GM19397 (cell line): Measurements from ENCODE around the gene CYTL1.

ENCODE experiments used
- ATAC-seq: cut with Tn5 transposase; IDR thresholded peaks from one replicate; pipeline ENCODE4 v1.9.1; 2021; ENCODE audit warnings: mild to moderate bottlenecking, moderate library complexity; ENCODE audit not compliant: unreplicated experiment

The CYTL1 gene

DNA sequence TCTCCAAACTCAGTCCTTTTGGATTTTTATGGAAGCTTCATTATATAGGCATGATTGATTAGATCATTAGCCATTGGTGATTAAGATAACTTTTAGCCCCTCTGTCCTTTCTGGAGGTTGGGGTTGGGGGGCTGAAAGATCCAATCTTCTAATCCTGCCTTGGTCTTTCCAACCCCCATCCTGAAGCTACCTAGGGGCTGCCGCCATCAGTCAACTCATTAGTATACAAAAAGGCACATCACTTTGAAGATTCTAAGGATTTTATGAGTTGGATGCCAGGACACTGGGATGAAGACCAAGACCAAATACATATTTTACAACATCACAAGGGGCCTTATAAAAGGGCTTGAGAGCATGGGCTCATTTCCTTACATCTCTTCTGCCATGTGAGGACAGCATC is 47.5 kb downstream of the CYTL1 start:
- no peak for ATAC-seq

DNA sequence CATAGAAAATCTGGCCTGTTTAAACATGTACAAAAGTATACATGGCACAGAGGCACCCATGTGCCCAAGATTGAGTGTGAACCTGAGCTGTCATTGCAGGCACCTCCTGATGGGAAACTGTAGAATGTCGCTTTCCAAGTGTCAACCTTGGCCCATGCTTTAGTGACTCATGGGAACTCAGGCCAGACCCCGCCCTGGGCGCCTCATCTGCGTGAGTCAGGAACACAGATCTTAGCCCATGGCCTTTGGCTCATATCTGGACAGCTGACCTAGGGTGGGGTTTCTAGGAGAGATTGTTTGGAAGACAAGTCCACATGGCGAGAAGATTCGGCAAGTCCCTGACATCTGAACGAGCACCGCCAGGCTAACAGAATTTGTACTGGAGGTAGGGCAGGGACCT is 50.0 kb downstream of the CYTL1 start:
- ATAC-seq: no peak

DNA sequence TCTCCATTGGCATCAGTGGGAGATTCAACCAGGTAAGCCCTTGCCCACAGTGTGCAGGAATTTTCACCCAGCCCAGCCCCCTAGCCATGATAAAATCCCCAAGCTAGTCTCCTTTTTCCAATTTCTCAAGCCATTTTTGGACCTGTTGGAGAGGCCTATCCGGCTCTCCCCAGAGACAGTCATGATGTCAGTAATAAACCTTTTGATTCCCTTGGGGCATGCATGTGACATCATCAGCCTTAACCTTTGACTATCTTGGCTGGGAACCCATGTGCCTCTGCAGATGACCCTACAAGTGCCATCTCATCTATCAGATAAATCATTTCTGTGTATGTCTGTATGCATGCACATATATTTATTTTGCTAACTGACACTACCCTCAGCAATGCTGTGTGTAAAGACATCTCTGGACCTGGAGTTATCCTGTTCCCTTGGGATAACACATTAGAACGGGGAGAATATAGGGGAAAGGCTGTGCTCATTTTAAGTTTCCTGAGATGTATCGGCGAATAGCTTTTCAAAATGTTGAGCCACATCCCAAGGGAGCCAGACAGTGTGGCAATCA is 51.0 kb downstream of the CYTL1 start:
- ATAC-seq: no peak
